ENCODE measurements around the gene SPAG5. TPM values are rescaled to one million over a fixed set of nuclear protein-coding genes. Genes with fewer than 3 reads are reported as not detected.

SPAG5 gene
- total RNA-seq, 2 donors from 2014 or later, result 25.6 to 81.8 TPM

DNA sequence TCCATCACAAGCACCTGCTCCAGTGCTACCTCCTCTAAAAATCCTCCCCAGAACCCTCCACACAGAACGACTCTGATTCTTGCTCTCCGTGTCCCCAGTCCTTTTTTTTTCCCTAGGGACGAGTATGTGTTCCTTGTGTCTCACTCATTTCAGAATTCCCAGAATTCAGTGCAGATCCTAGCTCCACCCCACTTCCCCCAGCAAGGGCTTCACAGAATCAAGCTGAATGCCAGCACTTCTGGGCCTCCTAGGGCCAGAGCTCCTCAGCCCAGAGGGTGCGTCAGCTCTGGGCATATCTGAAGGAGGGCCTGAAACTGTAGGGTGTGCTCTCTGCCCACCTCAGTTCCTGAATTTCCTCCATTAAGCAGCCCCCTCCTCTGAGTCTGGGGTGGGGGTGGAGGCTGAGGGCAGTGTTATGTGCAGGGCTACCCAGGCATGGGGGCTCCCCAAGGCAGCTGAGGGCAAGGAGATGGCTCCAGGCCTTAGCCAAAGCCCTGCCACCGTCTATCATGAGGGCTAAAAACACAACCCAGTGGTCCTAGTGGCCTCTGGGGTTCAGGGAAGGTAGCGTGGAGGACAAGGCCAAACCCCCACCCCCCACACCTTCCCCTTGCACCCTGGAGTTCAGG, 52.9 kb downstream of the SPAG5 start:
- Histone ChIP-seq H3K4me1 (no peaks in the 10 kb centered on the region), H3K4me3 (no peak overlapping the region), H3K9ac (ENCODE audit: low read depth in 2 of 2, low read length in 2 of 2) (no peak overlapping the region), H3K36me3 (no peaks in the 10 kb centered on the region), H3K9me3 (no peaks in the 10 kb centered on the region), H3K27me3 (no peaks in the 10 kb centered on the region), H3K27ac (no peak overlapping the region)
- intact Hi-C loops (cut with DNase I), result no loop called here
- DNase-seq, result no peak
- TF ChIP-seq, protein P1, sequence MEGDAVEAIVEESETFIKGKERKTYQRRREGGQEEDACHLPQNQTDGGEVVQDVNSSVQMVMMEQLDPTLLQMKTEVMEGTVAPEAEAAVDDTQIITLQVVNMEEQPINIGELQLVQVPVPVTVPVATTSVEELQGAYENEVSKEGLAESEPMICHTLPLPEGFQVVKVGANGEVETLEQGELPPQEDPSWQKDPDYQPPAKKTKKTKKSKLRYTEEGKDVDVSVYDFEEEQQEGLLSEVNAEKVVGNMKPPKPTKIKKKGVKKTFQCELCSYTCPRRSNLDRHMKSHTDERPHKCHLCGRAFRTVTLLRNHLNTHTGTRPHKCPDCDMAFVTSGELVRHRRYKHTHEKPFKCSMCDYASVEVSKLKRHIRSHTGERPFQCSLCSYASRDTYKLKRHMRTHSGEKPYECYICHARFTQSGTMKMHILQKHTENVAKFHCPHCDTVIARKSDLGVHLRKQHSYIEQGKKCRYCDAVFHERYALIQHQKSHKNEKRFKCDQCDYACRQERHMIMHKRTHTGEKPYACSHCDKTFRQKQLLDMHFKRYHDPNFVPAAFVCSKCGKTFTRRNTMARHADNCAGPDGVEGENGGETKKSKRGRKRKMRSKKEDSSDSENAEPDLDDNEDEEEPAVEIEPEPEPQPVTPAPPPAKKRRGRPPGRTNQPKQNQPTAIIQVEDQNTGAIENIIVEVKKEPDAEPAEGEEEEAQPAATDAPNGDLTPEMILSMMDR (IDR thresholded peaks at IDR 0.05), result no peak

DNA sequence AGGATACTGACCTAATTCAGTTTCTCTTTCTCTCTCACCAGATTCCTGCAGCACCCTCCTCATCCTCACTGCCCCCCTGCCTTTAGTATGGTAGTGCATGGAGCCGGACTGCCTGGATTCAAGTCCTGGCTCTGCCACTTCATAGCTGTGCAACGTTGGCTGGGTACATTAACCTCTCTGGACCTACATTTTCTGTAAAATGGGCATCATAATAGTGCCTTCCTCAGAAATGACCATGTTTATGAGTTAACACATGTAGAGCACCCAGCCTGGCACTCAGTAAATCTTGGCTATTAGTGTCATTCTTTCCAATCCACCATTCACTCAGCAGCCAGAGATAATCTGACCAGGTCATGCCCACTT, 53.7 kb downstream of the SPAG5 start:
- Histone ChIP-seq H3K4me1 (no peaks in the 10 kb centered on the region), H3K27me3 (no peaks in the 10 kb centered on the region), H3K9ac (ENCODE audit: low read depth in 2 of 2, low read length in 2 of 2) (no peak overlapping the region), H3K27ac (no peak overlapping the region), H3K4me3 (no peak overlapping the region), H3K9me3 (no peaks in the 10 kb centered on the region), H3K36me3 (no peaks in the 10 kb centered on the region)
- intact Hi-C loops (cut with DNase I), result no loop called here
- no peak for DNase-seq
- TF ChIP-seq, protein P1 (IDR thresholded peaks at IDR 0.05), result no peak

DNA sequence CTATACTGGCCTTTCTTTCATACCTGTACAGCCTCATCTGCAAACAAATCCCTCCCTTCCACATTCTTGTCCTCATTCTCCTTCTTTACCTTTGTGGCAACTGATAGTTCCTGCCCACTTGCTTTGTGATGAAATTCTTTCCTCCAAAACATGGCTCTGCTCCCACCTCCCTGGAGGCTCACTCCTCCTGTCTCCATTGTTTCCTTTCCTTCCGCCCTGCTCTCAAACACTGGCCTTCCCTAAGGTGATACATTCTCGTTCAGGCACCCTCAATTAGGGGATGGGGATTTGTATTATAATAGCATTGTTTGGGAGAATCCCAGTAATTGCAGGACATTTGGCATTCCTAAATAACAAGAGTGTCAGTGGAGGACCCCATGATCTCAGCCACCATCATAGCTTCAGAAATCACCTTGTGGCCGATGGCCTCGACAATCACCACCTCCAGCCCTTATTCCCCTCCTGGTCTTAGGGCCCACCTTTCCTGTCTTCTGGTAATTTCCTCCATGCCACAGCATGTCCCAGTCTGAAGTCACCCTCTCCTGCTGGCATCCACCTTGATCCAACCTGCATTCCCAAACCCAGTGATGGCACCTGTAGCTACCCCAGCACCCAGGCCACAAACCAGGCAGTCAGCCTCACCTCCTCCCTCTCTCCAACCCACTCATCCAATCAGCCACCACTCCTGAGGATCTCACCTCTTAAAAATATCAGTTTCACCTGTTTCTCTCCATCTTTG, 54.3 kb downstream of the SPAG5 start:
- Histone ChIP-seq H3K27ac (no peak overlapping the region), H3K9me3 (no peaks in the 10 kb centered on the region), H3K9ac (ENCODE audit: low read depth in 2 of 2, low read length in 2 of 2) (no peak overlapping the region), H3K36me3 (no peaks in the 10 kb centered on the region), H3K27me3 (no peaks in the 10 kb centered on the region), H3K4me1 (no peaks in the 10 kb centered on the region), H3K4me3 (no peak overlapping the region)
- TF ChIP-seq, protein P1 (IDR thresholded peaks at IDR 0.05), result no peak
- intact Hi-C loops (cut with DNase I), result no loop called here
- DNase-seq, result no peak

DNA sequence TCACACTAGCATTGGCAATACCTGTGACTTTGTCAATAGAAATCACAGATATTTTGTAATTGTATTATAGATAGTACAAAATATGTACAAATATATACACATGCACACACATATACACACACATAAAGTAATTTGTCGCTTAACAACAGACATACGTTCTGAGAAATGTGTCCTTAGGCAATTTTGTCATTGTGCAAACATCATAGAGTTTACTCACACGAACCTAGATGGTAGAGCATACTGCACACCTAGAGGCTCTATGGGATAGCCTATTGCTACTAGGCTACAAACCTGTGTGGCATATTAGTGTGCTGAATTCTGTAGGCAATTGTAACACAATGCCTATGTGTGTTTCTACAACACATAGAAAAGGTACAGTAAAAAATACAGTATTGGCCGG, 57.4 kb downstream of the SPAG5 start:
- Histone ChIP-seq H3K9me3 (no peaks in the 10 kb centered on the region), H3K27ac (no peak overlapping the region), H3K36me3 (no peaks in the 10 kb centered on the region), H3K9ac (ENCODE audit: low read depth in 2 of 2, low read length in 2 of 2) (no peak overlapping the region), H3K4me3 (no peak overlapping the region), H3K4me1 (no peaks in the 10 kb centered on the region), H3K27me3 (no peaks in the 10 kb centered on the region)
- intact Hi-C loops (cut with DNase I), result loop anchor here (1.0 kb wide), 1 partner anchor 47 kb away; no protein-coding TSS in a partner anchor
- DNase-seq, result no peak
- TF ChIP-seq, protein P1 (IDR thresholded peaks at IDR 0.05), result no peak

DNA sequence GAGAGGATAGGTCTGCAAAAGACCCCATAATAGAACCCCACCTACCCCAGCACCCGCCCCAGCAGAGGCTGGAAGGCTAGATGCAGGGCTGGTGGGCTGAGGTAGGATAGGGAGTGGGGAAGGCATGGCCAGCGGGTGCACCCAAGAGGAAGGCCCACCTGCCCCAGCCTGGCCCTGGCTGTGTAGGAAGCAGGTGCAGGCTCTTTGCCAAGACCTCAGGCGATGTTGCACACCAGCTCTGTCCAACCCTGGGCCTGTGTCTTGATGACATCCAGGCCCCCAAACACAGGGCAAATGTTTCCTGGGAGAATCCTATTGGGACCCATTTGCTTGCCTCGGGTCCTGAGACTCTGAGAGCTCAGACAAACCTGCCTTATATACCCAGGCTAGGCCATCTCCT, 58.6 kb downstream of the SPAG5 start:
- no peaks in the 10 kb centered on the region for H3K9me3 ChIP-seq
- no peaks in the 10 kb centered on the region for H3K36me3 ChIP-seq
- no peak overlapping the region for H3K4me3 ChIP-seq
- TF ChIP-seq, protein P1 (IDR thresholded peaks at IDR 0.05), result no peak
- no peak overlapping the region for H3K9ac ChIP-seq (ENCODE audit: low read depth in 2 of 2, low read length in 2 of 2)
- no peaks in the 10 kb centered on the region for H3K4me1 ChIP-seq
- no peak for DNase-seq
- H3K27ac ChIP-seq, result no peak overlapping the region
- no peaks in the 10 kb centered on the region for H3K27me3 ChIP-seq
- intact Hi-C loops (cut with DNase I), result no loop called here

All from colonic mucosa (tissue), 4 donors.